K562 (cell line): ENCODE measurements around the gene ATP7B.

Experiments used
- FOS ChIP-seq: IDR thresholded peaks from 3 replicates; pipeline ENCODE4 v1.6.1; 2011; ENCODE audit not compliant: insufficient read length; ENCODE audit errors: extremely low read depth
- POLR2A ChIP-seq: fragments of 450-650 bp; conservative IDR thresholded peaks from 2 replicates; pipeline ENCODE4 v1.6.1; 2016
- PYGO2 ChIP-seq: fragments of 450-650 bp; IDR thresholded peaks from 2 replicates; pipeline ENCODE4 v1.6.1; 2016; ENCODE audit warnings: mild to moderate bottlenecking, missing genetic modification characterization, moderate library complexity, missing compliant biosample characterization
- TF ChIP-seq, protein P1 (sequence below): conservative IDR thresholded peaks from 2 replicates; pipeline ENCODE4 v1.6.1; 2011; ENCODE audit warnings: low read depth, mild to moderate bottlenecking, low read length; ENCODE audit not compliant: control insufficient read depth
- TF ChIP-seq, protein P2 (sequence below): fragments of 250-450 bp; sonication (Bioruptor Pico); IDR thresholded peaks from 2 replicates; pipeline ENCODE4 v1.5.0; 2020; ENCODE audit warnings: mild to moderate bottlenecking

DNA sequence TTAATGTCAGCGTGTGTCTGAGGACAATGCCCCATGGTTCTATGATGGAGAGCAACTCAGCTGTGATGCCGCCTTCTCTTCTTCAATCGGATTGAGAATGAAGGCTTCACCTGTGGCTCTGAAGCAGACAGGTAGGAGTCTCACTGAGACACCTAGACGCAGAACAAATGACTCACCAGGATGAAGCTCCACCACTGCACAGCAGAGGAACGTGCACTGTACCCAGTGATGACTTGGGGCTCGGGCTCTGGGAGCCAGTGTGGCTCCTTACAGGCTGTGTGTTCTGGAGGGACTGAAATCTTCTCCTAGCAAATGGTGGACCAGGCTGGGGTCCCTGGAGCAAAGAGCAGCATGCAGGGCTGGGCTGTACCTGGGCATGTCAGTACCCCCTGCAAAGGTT lies 105.5 kb downstream of the ATP7B start:
- TF ChIP-seq PYGO2 (tag), result no peak
- no peak for TF ChIP-seq POLR2A
- TF ChIP-seq, protein P1, sequence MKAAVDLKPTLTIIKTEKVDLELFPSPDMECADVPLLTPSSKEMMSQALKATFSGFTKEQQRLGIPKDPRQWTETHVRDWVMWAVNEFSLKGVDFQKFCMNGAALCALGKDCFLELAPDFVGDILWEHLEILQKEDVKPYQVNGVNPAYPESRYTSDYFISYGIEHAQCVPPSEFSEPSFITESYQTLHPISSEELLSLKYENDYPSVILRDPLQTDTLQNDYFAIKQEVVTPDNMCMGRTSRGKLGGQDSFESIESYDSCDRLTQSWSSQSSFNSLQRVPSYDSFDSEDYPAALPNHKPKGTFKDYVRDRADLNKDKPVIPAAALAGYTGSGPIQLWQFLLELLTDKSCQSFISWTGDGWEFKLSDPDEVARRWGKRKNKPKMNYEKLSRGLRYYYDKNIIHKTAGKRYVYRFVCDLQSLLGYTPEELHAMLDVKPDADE, result no peak
- TF ChIP-seq, protein P2, sequence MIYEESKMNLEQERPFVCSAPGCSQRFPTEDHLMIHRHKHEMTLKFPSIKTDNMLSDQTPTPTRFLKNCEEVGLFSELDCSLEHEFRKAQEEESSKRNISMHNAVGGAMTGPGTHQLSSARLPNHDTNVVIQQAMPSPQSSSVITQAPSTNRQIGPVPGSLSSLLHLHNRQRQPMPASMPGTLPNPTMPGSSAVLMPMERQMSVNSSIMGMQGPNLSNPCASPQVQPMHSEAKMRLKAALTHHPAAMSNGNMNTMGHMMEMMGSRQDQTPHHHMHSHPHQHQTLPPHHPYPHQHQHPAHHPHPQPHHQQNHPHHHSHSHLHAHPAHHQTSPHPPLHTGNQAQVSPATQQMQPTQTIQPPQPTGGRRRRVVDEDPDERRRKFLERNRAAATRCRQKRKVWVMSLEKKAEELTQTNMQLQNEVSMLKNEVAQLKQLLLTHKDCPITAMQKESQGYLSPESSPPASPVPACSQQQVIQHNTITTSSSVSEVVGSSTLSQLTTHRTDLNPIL (CRISPR knock-in tag), result no peak
- no peak for TF ChIP-seq FOS
